Measurements from ENCODE around the gene HRH2.
"Not testable (repeated sequence)": the region's sequence is repeated elsewhere in the genome, so short reads cannot be mapped to it uniquely, and the experiment has no call there.

Gene HRH2

GRCh38 chr5:175717837-175718236, 60.0 kb downstream of the HRH2 start:
- Histone ChIP-seq H3K4me3 (ENCODE audit: low read depth, low read length) (no peak overlapping the region), H3K36me3 (no peaks in the 10 kb centered on the region), H3K9me3 (ENCODE audit: severe bottlenecking) (peaks cover 11% of the 10 kb centered on the region), H3K27ac (no peak overlapping the region), H3K27me3 (ENCODE audit: insufficient read depth, low read depth, severe bottlenecking) (no peaks in the 10 kb centered on the region)
- TF ChIP-seq CTCF (IDR thresholded peaks at IDR 0.05; ENCODE audit: low read depth, low read length) = no peak
- DNase-seq = no peak

- H3K27ac ChIP-seq = no peak overlapping the region
- TF ChIP-seq CTCF (IDR thresholded peaks at IDR 0.05; ENCODE audit: low read depth, low read length) = peak; percentile 57
- H3K36me3 ChIP-seq = no peaks in the 10 kb centered on the region
- DNase-seq = peak; percentile 53
- peaks cover 11% of the 10 kb centered on the region for H3K9me3 ChIP-seq (ENCODE audit: severe bottlenecking)
- no peaks in the 10 kb centered on the region for H3K27me3 ChIP-seq (ENCODE audit: insufficient read depth, low read depth, severe bottlenecking)
- H3K4me3 ChIP-seq (ENCODE audit: low read depth, low read length) = no peak overlapping the region
Measured at GRCh38 chr5:175718401-175719108, 60.7 kb downstream of the HRH2 start.

- not testable (repeated sequence) for H3K36me3 ChIP-seq; H3K27ac ChIP-seq; H3K4me3 ChIP-seq (ENCODE audit: low read depth, low read length); H3K27me3 ChIP-seq (ENCODE audit: insufficient read depth, low read depth, severe bottlenecking); DNase-seq
- H3K9me3 ChIP-seq (ENCODE audit: severe bottlenecking) = peaks cover 11% of the 10 kb centered on the region
Measured at GRCh38 chr5:175719109-175719432, 61.2 kb downstream of the HRH2 start.

- TF ChIP-seq CTCF (IDR thresholded peaks at IDR 0.05; ENCODE audit: low read depth, low read length) = no peak
- Histone ChIP-seq H3K36me3 (no peaks in the 10 kb centered on the region), H3K27me3 (ENCODE audit: insufficient read depth, low read depth, severe bottlenecking) (no peaks in the 10 kb centered on the region), H3K27ac (no peak overlapping the region), H3K4me3 (ENCODE audit: low read depth, low read length) (no peak overlapping the region), H3K9me3 (ENCODE audit: severe bottlenecking) (no peaks in the 10 kb centered on the region)
- no peak for DNase-seq
Measured at GRCh38 chr5:175724314-175725275, 66.7 kb downstream of the HRH2 start.

- Histone ChIP-seq H3K27me3 (ENCODE audit: insufficient read depth, low read depth, severe bottlenecking) (no peaks in the 10 kb centered on the region), H3K27ac (no peak overlapping the region), H3K4me3 (ENCODE audit: low read depth, low read length) (no peak overlapping the region), H3K9me3 (ENCODE audit: severe bottlenecking) (peaks cover 1% of the 10 kb centered on the region), H3K36me3 (no peaks in the 10 kb centered on the region)
- DNase-seq = peak; percentile 52
- TF ChIP-seq CTCF (IDR thresholded peaks at IDR 0.05; ENCODE audit: low read depth, low read length) = no peak
Measured at GRCh38 chr5:175728316-175728715, 70.4 kb downstream of the HRH2 start.

Measured in WERI-Rb-1 (cell line).